Cardiac muscle cell (in vitro differentiated cells and primary cell): ENCODE measurements around the gene RFNG. TPM values are rescaled to one million over a fixed set of nuclear protein-coding genes. Genes with fewer than 3 reads are reported as not detected.

Experiments used
- DNase-seq, 2 donors: peaks; one replicate each; pipeline versions ENCODE4 v3.0.0 to v3.0.0-alpha.2; 2010 to 2017; ENCODE audit warnings: low read depth in 1 of 2, low spot score in 1 of 2
- H3K27ac ChIP-seq: fragments of 200-600 bp; sonication (generic); 2 replicates; pipeline ENCODE4 v1.5.1; 2016
- H3K27me3 ChIP-seq: fragments of 200-600 bp; sonication (generic); 2 replicates; pipeline ENCODE4 v1.6.0; 2016; ENCODE audit warnings: control low read depth
- H3K36me3 ChIP-seq: fragments of 200-600 bp; sonication (generic); 2 replicates; pipeline ENCODE4 v1.5.1; 2016; ENCODE audit warnings: control low read depth
- H3K4me1 ChIP-seq: fragments of 200-600 bp; sonication (generic); 2 replicates; pipeline ENCODE4 v1.8.1; 2017; ENCODE audit warnings: low read depth, mild to moderate bottlenecking, mixed run types
- H3K4me3 ChIP-seq: fragments of 200-600 bp; sonication (generic); 2 replicates; pipeline ENCODE4 v1.5.1; 2016; ENCODE audit warnings: mild to moderate bottlenecking
- H3K9me3 ChIP-seq: fragments of 200-600 bp; sonication (generic); 2 replicates; pipeline ENCODE4 v1.5.1; 2017; ENCODE audit warnings: low read depth, mild to moderate bottlenecking, control low read depth
- CTCF ChIP-seq: IDR thresholded peaks from 2 replicates; pipeline ENCODE4 v1.5.1; 2012; ENCODE audit warnings: low read depth, mild to moderate bottlenecking, low read length
- polyA plus RNA-seq: library from polyadenylated mRNA; unstranded; fragments of >200 nt; fragmentation: Nextera tagmentation; extraction: Ambion mirVana; gene quantifications from 2 replicates; pipeline ENCODE4 v1.2.1, GENCODE V29; 2016
- total RNA-seq: library from RNA; depleted of rRNA; stranded (reverse); fragments of >200 nt; gene quantifications from 2 replicates; pipeline ENCODE4 v1.2.3, GENCODE V29; 2016

RFNG gene
- total and polyA plus RNA-seq, 2 experiments from 2014 or later = 94.6 to 98.3 TPM

- H3K4me1 ChIP-seq = peaks cover 4% of the 10 kb centered on the region
- TF ChIP-seq CTCF = no peak
- H3K9me3 ChIP-seq = no peaks in the 10 kb centered on the region
- H3K27ac ChIP-seq = no peak overlapping the region
- no peak for DNase-seq
- peaks cover 22% of the 10 kb centered on the region for H3K36me3 ChIP-seq
- no peak overlapping the region for H3K4me3 ChIP-seq
- H3K27me3 ChIP-seq = no peaks in the 10 kb centered on the region
Measured at GRCh38 chr17:82055023-82055964, 3.7 kb upstream of the RFNG start.

GRCh38 chr17:82054351-82055022 lies 2.9 kb upstream of the RFNG start:
- no peak overlapping the region for H3K4me3 ChIP-seq
- no peak overlapping the region for H3K27ac ChIP-seq
- DNase-seq = no peak
- H3K4me1 ChIP-seq = peaks cover 4% of the 10 kb centered on the region
- H3K27me3 ChIP-seq = no peaks in the 10 kb centered on the region
- peaks cover 18% of the 10 kb centered on the region for H3K36me3 ChIP-seq
- H3K9me3 ChIP-seq = no peaks in the 10 kb centered on the region
- no peak for TF ChIP-seq CTCF

GRCh38 chr17:82053556-82054263 lies 2.1 kb upstream of the RFNG start:
- no peak for DNase-seq
- H3K36me3 ChIP-seq = peaks cover 17% of the 10 kb centered on the region
- H3K4me1 ChIP-seq = peaks cover 4% of the 10 kb centered on the region
- no peaks in the 10 kb centered on the region for H3K27me3 ChIP-seq
- TF ChIP-seq CTCF = no peak
- H3K27ac ChIP-seq = no peak overlapping the region
- H3K9me3 ChIP-seq = no peaks in the 10 kb centered on the region
- no peak overlapping the region for H3K4me3 ChIP-seq

GRCh38 chr17:82053130-82053529 lies 1.5 kb upstream of the RFNG start:
- DNase-seq = no peak
- Histone ChIP-seq H3K27ac (no peak overlapping the region), H3K27me3 (no peaks in the 10 kb centered on the region), H3K4me1 (peaks cover 4% of the 10 kb centered on the region), H3K4me3 (no peak overlapping the region), H3K36me3 (peaks cover 15% of the 10 kb centered on the region), H3K9me3 (no peaks in the 10 kb centered on the region)
- TF ChIP-seq CTCF = no peak

GRCh38 chr17:82052638-82053059 lies 1.0 kb upstream of the RFNG start:
- no peak for DNase-seq
- H3K4me1 ChIP-seq = peaks cover 4% of the 10 kb centered on the region
- TF ChIP-seq CTCF = no peak
- peak overlapping the region; percentile 90 for H3K4me3 ChIP-seq
- peaks cover 15% of the 10 kb centered on the region for H3K36me3 ChIP-seq
- H3K9me3 ChIP-seq = no peaks in the 10 kb centered on the region
- H3K27me3 ChIP-seq = no peaks in the 10 kb centered on the region
- H3K27ac ChIP-seq = no peak overlapping the region
